SK-N-SH (cell line): Measurements from ENCODE around the gene ENDOV. TPM values are rescaled to one million over a fixed set of nuclear protein-coding genes. Genes with fewer than 3 reads are reported as not detected.
"Not testable (repeated sequence)": the region's sequence is repeated elsewhere in the genome, so short reads cannot be mapped to it uniquely, and the experiment has no call there.

ENCODE experiments used
- CTCF ChIA-PET: fragments of 300-600, 350-600 bp; formaldehyde crosslinking; extraction: SDS; loops from one replicate; lab custom pipeline; 2021; lab: Yijun Ruan, JAX
- POLR2A ChIA-PET: fragments of 350-600 bp; sonication (Branson Sonifier 250); formaldehyde crosslinking; extraction: SDS; loops from one replicate; lab custom pipeline; 2020; ENCODE audit warnings: antibody characterized with exemption, inconsistent platforms; lab: Yijun Ruan, JAX
- DNase-seq: peaks from one replicate; pipeline ENCODE4 v3.0.0; 2012
- H2AFZ ChIP-seq: fragments of 200-600 bp; sonication (generic); 2 replicates; pipeline ENCODE4 v1.8.1; 2016; ENCODE audit warnings: antibody characterized with exemption, mild to moderate bottlenecking, low read depth
- H3F3A ChIP-seq: fragments of 200-600 bp; sonication (generic); replicated peaks from 2 replicates; pipeline ENCODE3; 2016; ENCODE audit warnings: antibody characterized with exemption, mild to moderate bottlenecking; ENCODE audit not compliant: insufficient read depth
- H3K27ac ChIP-seq, 2 experiments: fragments of 200-500 bp in 1 of 2; fragments of 200-600 bp in 1 of 2; sonication (Bioruptor generic) in 1 of 2; sonication (generic), shearing (Covaris generic) in 1 of 2; 2 replicates each; pipeline versions ENCODE4 v1.5.1 to v1.6.1; 2014 to 2016; ENCODE audit warnings: low read depth in 2 of 2, inconsistent platforms in 1 of 2, low read length in 1 of 2, mild to moderate bottlenecking in 1 of 2, mixed read lengths in 1 of 2
- H3K27me3 ChIP-seq: fragments of 200-600 bp; sonication (generic), shearing (Covaris generic); 2 replicates; pipeline ENCODE4 v1.6.1; 2016; ENCODE audit warnings: mixed run types; ENCODE audit not compliant: insufficient read depth
- H3K36me3 ChIP-seq, 2 experiments: fragments of 200-500 bp in 1 of 2; fragments of 200-600 bp in 1 of 2; sonication (Bioruptor generic) in 1 of 2; sonication (generic) in 1 of 2; replicated peaks in 1 of 2; 2 replicates each; pipeline versions ENCODE3 to v1.5.1; 2014 to 2016; ENCODE audit warnings: low read length in 1 of 2, mild to moderate bottlenecking in 1 of 2; ENCODE audit not compliant: insufficient read depth in 2 of 2, control insufficient read depth in 1 of 2
- H3K4me1 ChIP-seq, 2 experiments: fragments of 200-500 bp in 1 of 2; fragments of 200-600 bp in 1 of 2; sonication (Bioruptor generic) in 1 of 2; sonication (generic), shearing (Covaris generic) in 1 of 2; 2 replicates each; pipeline versions ENCODE4 v1.5.1 to v1.6.1; 2014 to 2016; ENCODE audit warnings: low read depth in 1 of 2, low read length in 1 of 2, mixed run types in 1 of 2; ENCODE audit not compliant: insufficient read depth in 2 of 2, control insufficient read depth in 1 of 2
- H3K4me2 ChIP-seq: fragments of 200-600 bp; sonication (generic), shearing (Covaris generic); 2 replicates; pipeline ENCODE4 v1.6.1; 2017; ENCODE audit warnings: mixed run types
- H3K4me3 ChIP-seq, 2 experiments: fragments of 200-500 bp in 1 of 2; fragments of 200-600 bp in 1 of 2; sonication (Bioruptor generic) in 1 of 2; sonication (generic), shearing (Covaris generic) in 1 of 2; 2 replicates each; pipeline versions ENCODE4 v1.5.1 to v1.8.1; 2014 to 2016; ENCODE audit warnings: low read depth in 2 of 2, inconsistent platforms in 1 of 2, low read length in 1 of 2, mild to moderate bottlenecking in 1 of 2, mixed read lengths in 1 of 2, moderate library complexity in 1 of 2
- H3K79me2 ChIP-seq: fragments of 200-600 bp; sonication (generic); 2 replicates; pipeline ENCODE4 v1.8.1; 2017; ENCODE audit warnings: mild to moderate bottlenecking; ENCODE audit not compliant: insufficient read depth
- H3K9ac ChIP-seq: fragments of 200-600 bp; sonication (generic); 2 replicates; pipeline ENCODE4 v1.6.1; 2017; ENCODE audit warnings: mixed run types
- H3K9me2 ChIP-seq: fragments of 200-600 bp; sonication (generic); 2 replicates; pipeline ENCODE4 v1.6.1; 2017; ENCODE audit warnings: mixed run types
- H3K9me3 ChIP-seq: fragments of 200-600 bp; sonication (generic); 2 replicates; pipeline ENCODE4 v1.6.1; 2017; ENCODE audit warnings: mixed run types, mild to moderate bottlenecking, moderate library complexity
- H4K20me1 ChIP-seq: fragments of 200-600 bp; sonication (generic); 2 replicates; pipeline ENCODE4 v1.6.1; 2017; ENCODE audit warnings: mild to moderate bottlenecking, mixed run types; ENCODE audit not compliant: insufficient read depth
- CHD2 ChIP-seq: fragments of 150-350 bp; IDR thresholded peaks from 2 replicates; pipeline ENCODE4 v1.6.1; 2018; ENCODE audit warnings: low read length; ENCODE audit not compliant: partially characterized antibody
- ELF1 ChIP-seq: IDR thresholded peaks from 2 replicates; pipeline ENCODE4 v1.4.0; 2012
- EZH2phosphoT487 ChIP-seq: fragments of 200-600 bp; sonication (generic); IDR thresholded peaks from 2 replicates; pipeline ENCODE4 v1.6.1; 2017; ENCODE audit warnings: low read depth, mixed run types, mild to moderate bottlenecking, antibody characterized with exemption, moderate library complexity, borderline replicate concordance
- RAD21 ChIP-seq: IDR thresholded peaks from 2 replicates; pipeline ENCODE4 v1.6.1; 2012; ENCODE audit warnings: mild to moderate bottlenecking, low read length
- SMC3 ChIP-seq: IDR thresholded peaks from 2 replicates; pipeline ENCODE4 v1.6.1; 2012; ENCODE audit warnings: low read depth, low read length, improper control_type of control experiment
- TCF12 ChIP-seq: IDR thresholded peaks from 2 replicates; pipeline ENCODE4 v1.4.0; 2012
- TEAD4 ChIP-seq: IDR thresholded peaks from 2 replicates; pipeline ENCODE4 v1.4.0; 2012; ENCODE audit warnings: mild to moderate bottlenecking, borderline replicate concordance; ENCODE audit not compliant: insufficient read depth
- WGBS: methylation state at CpG from one replicate; pipeline ENCODE4 v1.1.6; 2017; ENCODE audit warnings: low lambda C conversion rate; 5-methylcytosine and 5-hydroxymethylcytosine counted together
- polyA plus RNA-seq, 3 experiments: library from polyadenylated mRNA; depleted of rRNA; stranded (reverse); fragments of >200 nt; gene quantifications; 2 replicates each; pipeline ENCODE4 v1.2.3, GENCODE V29; 2012
- TF ChIP-seq, protein P1 (sequence below): fragments of 150-350 bp; IDR thresholded peaks from 2 replicates; pipeline ENCODE4 v1.6.1; 2016; ENCODE audit warnings: mild to moderate bottlenecking, low read depth, low read length
- TF ChIP-seq, protein P2 (sequence below): IDR thresholded peaks from 2 replicates; pipeline ENCODE4 v1.4.0; 2012; ENCODE audit warnings: low read depth, borderline replicate concordance
- TF ChIP-seq, protein P3 (sequence below): fragments of 200-600 bp; sonication (generic); IDR thresholded peaks from 2 replicates; pipeline ENCODE4 v1.6.1; 2017; ENCODE audit warnings: antibody characterized with exemption, mild to moderate bottlenecking, moderate library complexity

The ENDOV gene
- polyA plus RNA-seq, 1 of the 3 experiments (the other 2 are of a cell fraction), result 83.6 TPM

DNA sequence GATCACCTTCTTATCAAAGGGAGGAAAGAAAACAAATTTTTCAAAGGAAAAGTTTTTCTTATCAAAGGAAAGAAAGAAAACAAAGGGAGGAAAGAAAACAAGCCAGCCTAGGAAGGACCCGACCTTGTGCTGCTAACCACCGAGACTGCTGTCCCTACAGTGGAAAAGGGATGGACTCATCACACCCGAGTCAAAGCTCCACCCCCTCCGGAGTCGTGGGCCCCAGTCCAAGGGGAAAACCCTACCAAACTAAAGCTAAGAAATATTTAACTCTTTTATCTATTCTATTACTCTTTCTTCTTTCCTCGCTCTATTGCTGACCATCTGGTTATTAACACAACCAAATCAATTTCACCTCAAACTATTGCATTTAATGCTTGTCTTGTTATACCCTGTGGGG, 6.1 kb upstream of the ENDOV start:
- H3K36me3 ChIP-seq, result no peaks in the 10 kb centered on the region
- H3K9me2 ChIP-seq, result no peaks in the 10 kb centered on the region
- TF ChIP-seq, protein P1, sequence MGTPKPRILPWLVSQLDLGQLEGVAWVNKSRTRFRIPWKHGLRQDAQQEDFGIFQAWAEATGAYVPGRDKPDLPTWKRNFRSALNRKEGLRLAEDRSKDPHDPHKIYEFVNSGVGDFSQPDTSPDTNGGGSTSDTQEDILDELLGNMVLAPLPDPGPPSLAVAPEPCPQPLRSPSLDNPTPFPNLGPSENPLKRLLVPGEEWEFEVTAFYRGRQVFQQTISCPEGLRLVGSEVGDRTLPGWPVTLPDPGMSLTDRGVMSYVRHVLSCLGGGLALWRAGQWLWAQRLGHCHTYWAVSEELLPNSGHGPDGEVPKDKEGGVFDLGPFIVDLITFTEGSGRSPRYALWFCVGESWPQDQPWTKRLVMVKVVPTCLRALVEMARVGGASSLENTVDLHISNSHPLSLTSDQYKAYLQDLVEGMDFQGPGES, result no peak
- TF ChIP-seq SMC3 (no peak), ELF1 (no peak), RAD21 (no peak), TEAD4 (no peak), CHD2 (no peak), TCF12 (no peak)
- TF ChIP-seq, protein P2, sequence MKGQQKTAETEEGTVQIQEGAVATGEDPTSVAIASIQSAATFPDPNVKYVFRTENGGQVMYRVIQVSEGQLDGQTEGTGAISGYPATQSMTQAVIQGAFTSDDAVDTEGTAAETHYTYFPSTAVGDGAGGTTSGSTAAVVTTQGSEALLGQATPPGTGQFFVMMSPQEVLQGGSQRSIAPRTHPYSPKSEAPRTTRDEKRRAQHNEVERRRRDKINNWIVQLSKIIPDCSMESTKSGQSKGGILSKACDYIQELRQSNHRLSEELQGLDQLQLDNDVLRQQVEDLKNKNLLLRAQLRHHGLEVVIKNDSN, result no peak
- TF ChIP-seq, protein P3, sequence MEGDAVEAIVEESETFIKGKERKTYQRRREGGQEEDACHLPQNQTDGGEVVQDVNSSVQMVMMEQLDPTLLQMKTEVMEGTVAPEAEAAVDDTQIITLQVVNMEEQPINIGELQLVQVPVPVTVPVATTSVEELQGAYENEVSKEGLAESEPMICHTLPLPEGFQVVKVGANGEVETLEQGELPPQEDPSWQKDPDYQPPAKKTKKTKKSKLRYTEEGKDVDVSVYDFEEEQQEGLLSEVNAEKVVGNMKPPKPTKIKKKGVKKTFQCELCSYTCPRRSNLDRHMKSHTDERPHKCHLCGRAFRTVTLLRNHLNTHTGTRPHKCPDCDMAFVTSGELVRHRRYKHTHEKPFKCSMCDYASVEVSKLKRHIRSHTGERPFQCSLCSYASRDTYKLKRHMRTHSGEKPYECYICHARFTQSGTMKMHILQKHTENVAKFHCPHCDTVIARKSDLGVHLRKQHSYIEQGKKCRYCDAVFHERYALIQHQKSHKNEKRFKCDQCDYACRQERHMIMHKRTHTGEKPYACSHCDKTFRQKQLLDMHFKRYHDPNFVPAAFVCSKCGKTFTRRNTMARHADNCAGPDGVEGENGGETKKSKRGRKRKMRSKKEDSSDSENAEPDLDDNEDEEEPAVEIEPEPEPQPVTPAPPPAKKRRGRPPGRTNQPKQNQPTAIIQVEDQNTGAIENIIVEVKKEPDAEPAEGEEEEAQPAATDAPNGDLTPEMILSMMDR, result no peak
- no peaks in the 10 kb centered on the region for H4K20me1 ChIP-seq
- peaks cover 14% of the 10 kb centered on the region; the same call in 1 of the 2 replicates for H3K79me2 ChIP-seq
- no peaks in the 10 kb centered on the region for H3F3A ChIP-seq
- WGBS, result 53% methylated on average over 6 of the region's 6 CpGs
- CTCF ChIA-PET, result interaction anchor here (1.3 to 1.5 kb wide), 3 partner anchors 18 to 125 kb away, joined by 3 to 4 read pairs (median 3); no protein-coding TSS in a partner anchor
- no peaks in the 10 kb centered on the region for H3K27me3 ChIP-seq
- peaks cover 0 to 6% of the 10 kb centered on the region in 2 experiments; a peak in 2 of 4 replicates for H3K4me1 ChIP-seq
- POLR2A ChIA-PET, result interaction anchor here (0.9 kb wide), 1 partner anchor 15 kb away, joined by 4 read pairs; no protein-coding TSS in a partner anchor
- no peak overlapping the region for H3K9ac ChIP-seq
- no peak overlapping the region for H3K4me2 ChIP-seq
- no peak overlapping the region for H3K4me3 ChIP-seq
- no peak for DNase-seq
- no peak overlapping the region for H3K27ac ChIP-seq
- no peaks in the 10 kb centered on the region for H3K9me3 ChIP-seq
- H2AFZ ChIP-seq, result no peak overlapping the region

DNA sequence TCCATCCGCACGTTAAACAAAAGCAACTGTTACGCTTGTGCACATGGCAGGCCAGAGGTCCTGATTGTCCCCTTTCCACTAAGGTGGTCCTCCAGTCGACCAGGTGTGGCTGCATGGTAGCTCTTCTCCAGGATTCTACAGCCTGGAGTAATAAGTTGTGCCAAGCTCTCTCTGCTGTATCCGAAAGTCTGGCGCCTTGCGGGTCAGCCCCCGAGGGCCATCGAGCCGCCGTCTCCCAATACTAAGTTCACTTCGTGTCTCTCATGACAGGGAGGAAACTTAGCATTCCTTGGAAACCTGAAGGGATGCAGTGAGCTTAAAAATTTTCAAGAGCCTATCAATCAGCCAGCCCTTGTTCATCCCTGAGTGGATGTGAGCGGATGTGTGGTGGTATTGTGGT, 5.3 kb upstream of the ENDOV start:
- Histone ChIP-seq H4K20me1 (no peaks in the 10 kb centered on the region), H3K27ac (no peak overlapping the region), H3K4me1 (peaks cover 0 to 13% of the 10 kb centered on the region in 2 experiments; a peak in 2 of 4 replicates), H3K4me2 (no peak overlapping the region), H3K36me3 (no peaks in the 10 kb centered on the region), H3K4me3 (no peak overlapping the region), H3K79me2 (peaks cover 19% of the 10 kb centered on the region; the same call in 1 of the 2 replicates), H3K9me2 (no peaks in the 10 kb centered on the region), H3K9ac (no peak overlapping the region), H3F3A (no peaks in the 10 kb centered on the region), H2AFZ (no peak overlapping the region), H3K27me3 (no peaks in the 10 kb centered on the region), H3K9me3 (no peaks in the 10 kb centered on the region)
- no peak for TF ChIP-seq EZH2phosphoT487
- CTCF ChIA-PET, result interaction anchor here (1.3 to 1.5 kb wide), 3 partner anchors 17 to 125 kb away, joined by 3 to 4 read pairs (median 3); no protein-coding TSS in a partner anchor
- 86% methylated on average over 13 of the region's 13 CpGs for WGBS
- DNase-seq, result no peak
- POLR2A ChIA-PET, result no interaction called here

DNA sequence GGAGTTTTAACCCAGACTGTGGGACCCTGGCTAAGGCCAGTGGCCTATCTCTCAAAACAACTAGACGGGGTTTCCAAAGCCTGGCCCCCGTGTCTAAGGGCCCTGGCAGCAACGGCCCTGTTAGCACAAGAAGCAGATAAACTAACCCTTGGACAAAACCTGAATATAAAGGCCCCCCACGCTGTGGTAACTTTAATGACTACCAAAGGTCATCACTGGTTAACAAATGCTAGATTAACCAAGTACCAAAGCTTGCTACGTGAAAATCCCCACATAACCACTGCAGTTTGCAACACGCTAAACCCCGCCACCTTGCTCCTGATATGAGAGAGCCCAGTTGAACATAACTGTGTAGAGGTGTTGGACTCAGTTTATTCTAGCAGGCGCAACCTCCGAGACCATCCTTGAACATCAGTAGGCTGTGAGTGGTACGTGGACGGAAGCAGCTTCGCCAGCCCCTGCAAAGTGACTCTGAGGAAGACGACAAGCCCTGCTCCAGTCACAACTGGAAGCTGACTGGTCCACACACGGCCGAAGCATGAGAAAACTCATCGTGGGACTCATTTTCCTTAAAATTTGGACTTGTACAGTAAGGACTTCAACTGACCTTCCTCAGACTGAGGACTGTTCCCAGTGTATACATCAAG, 4.4 kb upstream of the ENDOV start:
- H3K4me1 ChIP-seq, result peaks cover 0 to 13% of the 10 kb centered on the region in 2 experiments; a peak in 2 of 4 replicates
- H3K9ac ChIP-seq, H3K4me2 ChIP-seq, H2AFZ ChIP-seq, POLR2A ChIA-PET, H3F3A ChIP-seq, H3K9me3 ChIP-seq, H3K9me2 ChIP-seq, H3K36me3 ChIP-seq, H3K4me3 ChIP-seq, H4K20me1 ChIP-seq, H3K27ac ChIP-seq, DNase-seq, H3K27me3 ChIP-seq: not testable (repeated sequence)
- whole genome bisulfite sequencing, result 84% methylated on average over 16 of the region's 16 CpGs
- CTCF ChIA-PET, result interaction anchor here (0.6 to 1.5 kb wide), 3 partner anchors 16 to 53 kb away, joined by 3 to 4 read pairs (median 3); no protein-coding TSS in a partner anchor
- peaks cover 22% of the 10 kb centered on the region for H3K79me2 ChIP-seq
